Measurements from ENCODE around the gene PLD1.

- TF ChIP-seq POLR2A (IDR thresholded peaks at IDR 0.05; ENCODE audit: low read depth, low read length) (no peak), SRF (IDR thresholded peaks at IDR 0.05; ENCODE audit: low read depth in 2 of 2, low read length in 2 of 2) (no peak), HCFC1 (IDR thresholded peaks at IDR 0.05; ENCODE audit: low read length) (no peak)
These were observed 99.9 kb downstream of the PLD1 start for GRCh38 chr3:171710359-171710758.

Measured in GM12878 (cell line).